Lower leg skin (tissue), 3 donors: ENCODE data around the gene AGGF1.

ENCODE experiments used
- CTCF ChIP-seq, 3 donors: fragments of 450-650 bp; IDR thresholded peaks; one replicate each; pipeline ENCODE4 v1.5.1; 2016; ENCODE audit warnings: antibody characterized with exemption in 3 of 3, mild to moderate bottlenecking in 3 of 3, moderate library complexity in 2 of 3
- POLR2A ChIP-seq, 2 donors: fragments of 450-650 bp; IDR thresholded peaks; one replicate each; pipeline ENCODE4 v1.6.1; 2016 to 2017; ENCODE audit warnings: antibody characterized with exemption in 2 of 2, mild to moderate bottlenecking in 1 of 2, moderate library complexity in 1 of 2

GRCh38 chr5:77086689-77087483, 56.7 kb downstream of the AGGF1 start, which contains the start of gene ZBED3:
- TF ChIP-seq CTCF (IDR thresholded peaks at IDR 0.05) (no peak), POLR2A (IDR thresholded peaks at IDR 0.05) (no peak)
